GM23248 (cell line): ENCODE data around the gene WNT2B.

Experiments
- EZH2 ChIP-seq: fragments of 200-600 bp; sonication (generic); IDR thresholded peaks from 2 replicates; pipeline ENCODE4 v1.6.1; 2018; ENCODE audit warnings: antibody characterized with exemption, mild to moderate bottlenecking; ENCODE audit not compliant: insufficient read depth, poor library complexity, severe bottlenecking
- EZH2phosphoT487 ChIP-seq: fragments of 200-600 bp; sonication (generic); IDR thresholded peaks from 2 replicates; pipeline ENCODE4 v1.6.1; 2018; ENCODE audit warnings: antibody characterized with exemption, moderate library complexity, mild to moderate bottlenecking, low read depth; ENCODE audit not compliant: insufficient read depth

- TF ChIP-seq EZH2 (no peak), EZH2phosphoT487 (no peak)
Measured at GRCh38 chr1:112516141-112516540, 7.4 kb downstream of the WNT2B start.
